HG03571 (cell line): ENCODE results near the gene SAA4.
"Not testable (repeated sequence)": the region's sequence is repeated elsewhere in the genome, so short reads cannot be mapped to it uniquely, and the experiment has no call there.

Experiments
- ATAC-seq: cut with Tn5 transposase; IDR thresholded peaks from one replicate; pipeline ENCODE4 v1.9.1; 2021; ENCODE audit not compliant: unreplicated experiment

SAA4 gene

DNA sequence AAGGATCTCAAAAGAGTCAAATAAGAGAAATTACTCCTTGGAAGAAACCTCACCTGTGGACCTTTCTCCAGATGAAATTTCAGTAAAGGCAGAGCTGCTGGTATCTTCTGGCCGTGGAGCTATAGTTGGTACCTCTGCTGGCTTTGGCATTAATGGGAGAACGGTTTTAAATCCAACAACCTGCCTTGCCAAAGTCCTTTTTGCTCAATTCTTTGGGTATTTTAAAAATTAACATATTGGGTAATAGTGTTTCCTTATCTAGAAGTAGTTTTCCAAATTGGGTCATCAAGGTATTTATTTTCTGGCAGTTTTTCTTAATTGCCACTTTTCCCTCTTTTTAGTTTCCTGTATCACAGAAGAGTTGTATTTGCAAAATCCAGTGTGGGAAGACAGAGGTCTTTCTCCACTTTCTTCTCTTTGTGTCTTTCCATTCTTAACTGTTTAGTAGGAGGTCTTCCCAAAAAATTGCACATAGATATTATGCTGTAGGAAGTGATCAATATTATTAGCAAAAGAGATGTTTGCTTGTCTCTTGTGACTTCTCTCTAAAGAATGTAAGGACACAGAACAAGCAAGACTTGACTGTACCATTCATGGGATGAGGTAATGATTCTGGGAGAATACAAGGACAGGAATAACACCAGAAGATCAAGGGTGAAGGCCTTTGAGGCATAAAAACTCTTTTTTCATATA is at the start of gene SAA4:
SAA4 (minus strand) TSS at position 139 of the 693 bp plus-strand sequence. CDS start 876 bp downstream, outside the sequence.
- no peak for ATAC-seq

GRCh38 chr11:18285841-18286240 is 49.2 kb upstream of the SAA4 start:
- no peak for ATAC-seq

DNA sequence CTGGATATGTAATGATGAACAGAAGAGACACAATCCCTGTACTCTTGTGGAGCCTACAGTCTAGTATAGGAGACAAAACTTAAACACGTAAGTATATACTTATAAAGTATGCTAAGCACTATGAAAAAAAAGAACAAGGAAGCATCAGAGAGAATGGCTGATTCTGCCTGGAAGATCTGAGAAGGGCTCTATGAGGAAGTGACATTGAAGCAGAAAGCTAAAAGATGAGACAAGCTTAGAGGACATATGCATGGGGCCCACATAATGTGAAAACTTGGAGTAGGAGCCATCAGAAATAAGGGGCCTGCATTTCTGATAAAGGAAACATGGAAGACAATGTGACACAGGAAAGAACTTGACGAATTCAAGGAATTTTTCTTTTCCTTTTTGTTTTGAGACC is 46.0 kb upstream of the SAA4 start:
- ATAC-seq, result no peak

GRCh38 chr11:18280438-18281045 is 43.9 kb upstream of the SAA4 start:
- peak; percentile 91 for ATAC-seq

GRCh38 chr11:18277565-18278271 is 41.1 kb upstream of the SAA4 start:
- no peak for ATAC-seq

- ATAC-seq, result no peak
These were observed 34.6 kb upstream of the SAA4 start for GRCh38 chr11:18271206-18271605.

DNA sequence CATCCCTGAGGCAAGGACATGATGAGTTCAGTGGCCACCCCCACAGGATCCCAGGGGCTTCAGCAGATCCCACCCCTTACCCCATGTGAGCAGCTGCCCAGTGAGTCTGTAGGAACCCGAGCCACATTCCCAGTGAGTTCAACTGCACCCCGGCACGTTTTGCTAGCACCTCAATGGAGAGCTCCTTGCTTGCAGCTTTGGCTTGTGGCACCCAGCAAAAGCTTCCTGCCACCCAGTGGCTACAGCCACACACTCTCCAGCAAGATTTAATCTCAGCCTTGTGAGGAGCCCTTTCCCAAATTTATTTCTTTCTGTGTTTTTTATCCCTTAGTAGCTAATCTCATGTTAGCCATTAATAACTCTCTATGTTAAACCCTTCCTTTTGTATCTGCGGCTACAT is 33.5 kb upstream of the SAA4 start:
- ATAC-seq, result no peak

DNA sequence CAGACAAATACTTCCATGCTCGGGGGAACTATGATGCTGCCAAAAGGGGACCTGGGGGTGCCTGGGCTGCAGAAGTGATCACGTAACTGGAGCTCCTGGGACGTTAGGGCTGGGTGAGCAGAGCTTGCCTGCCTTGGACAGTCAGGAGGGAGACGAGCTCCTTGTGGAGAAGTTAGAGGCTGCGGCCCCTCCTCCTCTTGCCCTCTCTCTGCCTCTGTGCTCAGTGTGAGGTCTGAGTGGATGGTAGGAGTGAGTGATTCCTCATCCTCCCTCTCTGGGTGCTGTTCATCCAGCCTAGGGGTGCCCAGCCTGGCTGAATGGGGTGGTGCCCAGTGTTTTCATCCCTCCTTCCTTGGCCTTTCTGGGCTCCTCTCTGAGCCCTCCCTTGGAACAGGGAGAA is 32.6 kb upstream of the SAA4 start:
- ATAC-seq, result not testable (repeated sequence)

- peak; percentile 44 for ATAC-seq
These were observed 30.9 kb upstream of the SAA4 start for GRCh38 chr11:18267335-18268133.

GRCh38 chr11:18265949-18266348 is 29.3 kb upstream of the SAA4 start, which contains the start of gene SAA1:
Gene SAA1 (plus strand): TSS chr11:18266264. CDS start chr11:18266888, 624 bp downstream.
- ATAC-seq, result no peak

DNA sequence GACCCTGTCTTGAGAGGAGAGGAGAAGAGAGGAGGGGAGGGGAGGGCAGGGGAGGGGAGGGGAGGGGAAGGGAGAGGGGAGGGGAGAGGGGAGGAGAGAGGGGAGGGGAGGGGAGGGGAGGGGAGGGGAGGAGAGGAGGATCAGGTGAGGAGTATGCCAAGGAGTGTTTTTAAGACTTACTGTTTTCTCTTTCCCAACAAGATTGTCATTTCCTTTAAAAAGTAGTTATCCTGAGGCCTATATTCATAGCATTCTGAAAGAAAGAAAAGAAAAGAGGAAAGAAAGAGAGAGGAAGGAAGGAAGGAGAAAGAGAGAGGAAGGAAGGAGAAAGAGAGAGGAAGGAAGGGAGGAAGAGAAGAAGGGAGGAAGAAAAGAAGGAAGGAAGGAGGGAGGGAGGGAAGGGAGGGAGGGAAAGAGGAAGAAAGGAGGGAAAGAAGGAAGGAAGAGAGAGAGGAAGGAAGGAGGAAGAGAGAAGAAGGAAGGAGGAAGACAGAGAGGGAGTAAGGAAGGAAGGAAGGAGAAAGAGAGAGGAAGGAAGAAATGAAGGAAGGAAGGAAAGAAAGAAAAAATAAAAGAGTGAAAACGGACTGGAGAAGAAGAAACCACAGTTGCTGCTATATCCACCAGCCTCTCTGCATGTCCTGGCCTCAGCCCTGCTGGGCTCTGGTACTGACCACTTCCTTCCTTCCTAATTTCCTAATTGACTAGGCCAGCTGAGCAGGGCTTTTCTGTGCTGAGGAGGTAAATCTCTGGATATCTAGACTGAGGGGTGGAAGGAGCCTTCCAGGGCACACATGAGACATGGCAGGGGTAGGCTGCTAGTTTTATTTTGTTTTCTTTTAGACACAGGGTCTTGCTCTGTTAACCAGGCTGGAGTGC is 28.3 kb upstream of the SAA4 start:
- no peak for ATAC-seq

DNA sequence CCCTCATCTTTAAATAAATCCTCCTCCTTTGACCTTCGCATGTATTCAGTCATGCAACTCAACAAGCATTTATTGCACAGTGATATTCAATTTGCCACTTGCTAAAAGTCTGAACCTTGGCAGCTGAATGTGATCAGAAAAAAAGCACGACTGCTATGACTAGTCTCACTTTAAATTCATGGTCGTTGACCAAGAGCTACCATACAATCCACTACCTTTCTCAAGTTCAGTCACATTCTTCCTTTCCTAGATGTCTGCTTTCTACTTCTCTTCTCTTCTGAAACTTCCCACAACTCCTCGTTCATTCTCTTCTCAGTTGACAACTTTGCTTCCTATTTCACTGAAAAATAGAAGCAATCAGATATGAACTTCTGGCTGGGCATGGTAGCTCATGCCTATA is 27.4 kb upstream of the SAA4 start:
- ATAC-seq, result no peak

- ATAC-seq, result not testable (repeated sequence)
These were observed 26.2 kb upstream of the SAA4 start for GRCh38 chr11:18262681-18263350.

DNA sequence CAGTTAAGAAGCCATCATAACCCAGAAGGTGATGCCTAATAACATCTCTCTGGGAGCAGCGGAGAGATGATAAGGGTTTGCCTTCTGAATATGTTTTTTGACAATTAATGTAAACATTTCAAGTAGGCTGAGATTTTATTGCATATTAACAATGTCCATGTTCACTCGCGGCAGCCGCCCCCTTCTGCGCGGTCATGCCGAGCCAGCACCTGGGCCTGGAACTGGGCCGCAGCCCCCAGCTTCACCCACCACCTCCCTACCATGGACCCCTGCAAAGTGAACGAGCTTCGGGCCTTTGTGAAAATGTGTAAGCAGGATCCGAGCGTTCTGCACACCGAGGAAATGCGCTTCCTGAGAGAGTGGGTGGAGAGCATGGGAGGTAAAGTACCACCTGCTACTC is 25.1 kb upstream of the SAA4 start:
- no peak for ATAC-seq

DNA sequence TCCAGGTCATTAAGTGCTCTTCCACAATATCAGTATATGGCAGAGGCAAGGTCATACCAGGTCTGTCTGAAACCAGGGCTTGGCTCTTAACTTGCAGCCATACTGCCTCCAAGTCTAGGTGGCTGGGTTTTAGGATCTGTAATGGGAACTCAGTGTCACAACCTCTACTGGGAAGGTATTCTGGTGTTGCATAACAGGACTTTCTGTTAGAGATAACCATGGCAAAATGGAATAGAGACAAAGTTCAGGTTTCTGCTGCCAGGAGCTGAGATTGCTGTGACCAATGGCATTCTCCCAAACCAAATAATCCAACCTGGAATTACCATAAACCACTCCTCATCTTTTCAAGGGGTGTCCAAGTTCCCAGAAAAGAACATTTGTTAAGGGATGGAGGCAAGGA is 22.7 kb upstream of the SAA4 start:
- ATAC-seq, result no peak

- no peak for ATAC-seq
These were observed 18.3 kb upstream of the SAA4 start for GRCh38 chr11:18254781-18255361.

DNA sequence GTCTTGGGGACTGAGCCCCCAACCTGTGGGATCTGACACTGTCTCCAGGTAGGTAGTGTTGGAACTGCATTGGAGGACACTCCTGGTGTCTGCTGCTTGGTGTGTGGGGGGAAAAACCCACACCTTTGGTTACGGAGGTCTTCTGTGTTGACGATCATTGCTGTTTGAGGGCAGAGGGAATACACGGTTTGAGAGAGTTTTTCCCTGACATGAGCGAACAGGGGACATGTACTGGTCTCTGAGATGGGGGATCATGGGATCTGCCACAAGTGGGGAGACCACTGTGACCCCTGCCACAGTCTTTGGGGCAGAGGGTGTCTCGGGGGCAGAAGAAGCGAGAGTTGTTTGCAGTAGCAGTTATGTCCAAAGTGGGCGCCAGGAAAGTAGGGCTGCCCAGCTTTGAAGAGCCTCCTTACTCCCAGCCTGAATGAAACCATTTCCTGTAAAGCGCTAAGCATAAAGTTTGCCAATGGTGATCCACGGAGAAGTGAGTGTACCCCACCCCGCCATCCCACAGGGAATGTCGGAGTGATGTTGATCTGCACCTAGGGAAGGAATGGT is 17.3 kb upstream of the SAA4 start:
- no peak for ATAC-seq

- no peak for ATAC-seq
These were observed 16.6 kb upstream of the SAA4 start for GRCh38 chr11:18253233-18253632.

- no peak for ATAC-seq
These were observed 12.0 kb upstream of the SAA4 start, which contains the start of gene SAA2 for GRCh38 chr11:18248561-18248960. Gene SAA2 (minus strand): TSS chr11:18248668. CDS start chr11:18248011, 657 bp downstream.
